H1 (cell line): ENCODE data around the gene BBX. TPM values are rescaled to one million over a fixed set of nuclear protein-coding genes. Genes with fewer than 3 reads are reported as not detected.

Source experiments
- KDM1A ChIP-seq: fragments of 200-600, 300-600 bp; sonication (generic); IDR thresholded peaks from 2 replicates; pipeline ENCODE4 v1.7.1; 2016; ENCODE audit warnings: mild to moderate bottlenecking, low read length, borderline replicate concordance
- NRF1 ChIP-seq: IDR thresholded peaks from 2 replicates; pipeline ENCODE4 v1.6.1; 2011; ENCODE audit warnings: mild to moderate bottlenecking, low read depth, low read length, improper control_type of control experiment
- SIRT6 ChIP-seq: IDR thresholded peaks from one replicate; pipeline ENCODE4 v1.7.1; 2012; ENCODE audit warnings: low read length, inconsistent platforms
- USF2 ChIP-seq: IDR thresholded peaks from 2 replicates; pipeline ENCODE4 v1.6.1; 2011; ENCODE audit warnings: low read length, improper control_type of control experiment
- polyA plus RNA-seq, 7 experiments: library from polyadenylated mRNA; depleted of rRNA in 3 of 7; stranded (reverse) in 5 of 7; unstranded in 2 of 7; fragments of >200 nt in 5 of 7; fragments of 200-250 nt in 2 of 7; gene quantifications; 1 replicate in 5 of 7; 2 replicates in 1 of 7; 4 replicates in 1 of 7; pipeline versions ENCODE4 v1.2.1 to v1.2.3, GENCODE V29; 2011 to 2013; ENCODE audit warnings: missing spikeins in 2 of 7, mixed read lengths in 2 of 7
- total RNA-seq: library from RNA; stranded (reverse); fragmentation: NEBNext Ultra II Directional; extraction: Animal tissue kit (Norgen Biotek cat#: 25700); gene quantifications from 2 replicates; pipeline ENCODE4 v1.2.1, GENCODE V29; 2021

Gene BBX
- total and polyA plus RNA-seq, 2 of the 8 experiments (the other 6 are each of a cell fraction or from before 2014, with no cell fraction given): 11.0 to 42.5 TPM

- TF ChIP-seq USF2 (no peak), KDM1A (no peak), NRF1 (no peak), SIRT6 (no peak)
- TF ChIP-seq, all 59 proteins: peak for 0
These were observed 237.4 kb downstream of the BBX start (continued) for GRCh38 chr3:107760144-107760543.
